ENCODE data around the gene C1QTNF3. TPM values are rescaled to one million over a fixed set of nuclear protein-coding genes. Genes with fewer than 3 reads are reported as not detected.

Gene C1QTNF3
- total RNA-seq, 4 donors from 2014 or later, result 4.8 to 32.8 (median 18.1) TPM

DNA sequence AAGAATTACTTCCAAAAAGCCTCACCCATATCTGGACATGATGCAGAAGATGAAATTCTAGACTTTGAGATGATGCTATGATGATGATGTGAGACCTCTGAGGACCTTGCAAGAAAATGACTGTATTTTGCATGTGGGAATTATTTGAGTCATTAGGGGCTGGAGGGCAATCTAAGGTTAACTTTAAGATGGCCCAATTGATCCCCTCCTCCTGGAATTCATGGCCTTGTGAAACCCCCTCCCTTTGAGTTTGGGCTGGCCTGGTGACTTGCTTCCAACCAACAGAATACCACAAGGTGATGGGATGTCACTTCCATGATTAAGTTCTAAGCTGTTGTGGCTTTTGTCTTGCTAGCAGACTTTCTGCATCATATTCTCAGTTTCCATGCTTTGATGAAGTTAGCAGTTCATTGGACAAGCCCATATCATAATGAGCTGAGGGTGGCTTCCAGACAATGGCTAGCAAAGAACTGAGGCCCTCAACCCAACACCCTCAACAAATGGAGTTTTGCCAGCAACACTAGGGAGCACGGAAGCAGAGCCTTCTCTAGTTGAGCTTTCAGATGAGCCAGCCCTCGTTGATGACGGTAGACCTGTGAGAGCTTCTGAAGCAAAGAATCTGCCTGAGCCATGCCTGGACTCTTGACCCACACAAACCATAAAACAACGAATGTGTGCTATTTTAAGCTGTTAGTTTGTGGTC lies 27.7 kb downstream of the C1QTNF3 start:
- Histone ChIP-seq H3K4me3 (no peak overlapping the region), H3K9me3 (no peaks in the 10 kb centered on the region), H3K27me3 (no peaks in the 10 kb centered on the region), H3K4me1 (peaks cover 3 to 5% (median 3%) of the 10 kb centered on the region in 4 donors), H3K27ac (replicated peaks in 1 of 4) (no peak overlapping the region), H3K36me3 (peaks cover 0 to 10% (median 2%) of the 10 kb centered on the region in 4 donors)
- intact Hi-C loops (cut with DNase I), result no loop called here
- WGBS, result 91% methylated on average over 4 of the region's 4 CpGs
- DNase-seq (ENCODE audit: extremely low spot score), result no peak
- TF ChIP-seq POLR2AphosphoS5 (IDR thresholded peaks at IDR 0.05), result no peak
- TF ChIP-seq POLR2A (IDR thresholded peaks at IDR 0.05; ENCODE audit: low read depth), result no peak
- TF ChIP-seq CTCF (IDR thresholded peaks at IDR 0.05), result no peak
- TF ChIP-seq EP300 (IDR thresholded peaks at IDR 0.05), result no peak

GRCh38 chr5:34014626-34015025 lies 28.4 kb downstream of the C1QTNF3 start:
- intact Hi-C loops (cut with DNase I), result no loop called here

GRCh38 chr5:34013547-34013946 lies 29.5 kb downstream of the C1QTNF3 start:
- DNase-seq (ENCODE audit: extremely low spot score), result no peak
- H3K4me3 ChIP-seq, result no peak overlapping the region
- peaks cover 8 to 12% (median 10%) of the 10 kb centered on the region in 4 donors for H3K4me1 ChIP-seq
- no peaks in the 10 kb centered on the region for H3K27me3 ChIP-seq
- peaks cover 0 to under 1% (median 0%) of the 10 kb centered on the region in 4 donors for H3K36me3 ChIP-seq
- no peak overlapping the region for H3K27ac ChIP-seq (replicated peaks in 1 of 4)
- no peaks in the 10 kb centered on the region for H3K9me3 ChIP-seq
- intact Hi-C loops (cut with DNase I), result no loop called here
- WGBS, result 91% methylated on average over 3 of the region's 3 CpGs
- no peak for TF ChIP-seq POLR2AphosphoS5 (IDR thresholded peaks at IDR 0.05)
- no peak for TF ChIP-seq EP300 (IDR thresholded peaks at IDR 0.05)
- no peak for TF ChIP-seq POLR2A (IDR thresholded peaks at IDR 0.05; ENCODE audit: low read depth)
- no peak for TF ChIP-seq CTCF (IDR thresholded peaks at IDR 0.05)

More at GRCh38 chr5:34014626-34015025, 28.4 kb downstream of the C1QTNF3 start:
- H3K9me3 ChIP-seq, result no peaks in the 10 kb centered on the region
- H3K27me3 ChIP-seq, result no peaks in the 10 kb centered on the region
- TF ChIP-seq POLR2AphosphoS5 (IDR thresholded peaks at IDR 0.05), result no peak
- no peak for TF ChIP-seq CTCF (IDR thresholded peaks at IDR 0.05)
- no peak for TF ChIP-seq POLR2A (IDR thresholded peaks at IDR 0.05; ENCODE audit: low read depth)
- TF ChIP-seq EP300 (IDR thresholded peaks at IDR 0.05), result no peak
- no peak for DNase-seq (ENCODE audit: extremely low spot score)
- peaks cover 0 to 10% (median 0%) of the 10 kb centered on the region in 4 donors for H3K36me3 ChIP-seq
- 97% methylated on average over 2 of the region's 2 CpGs for WGBS
- no peak overlapping the region for H3K27ac ChIP-seq (replicated peaks in 1 of 4)
- no peak overlapping the region for H3K4me3 ChIP-seq
- H3K4me1 ChIP-seq, result peaks cover 3 to 5% (median 3%) of the 10 kb centered on the region in 4 donors

- no peak for DNase-seq (ENCODE audit: extremely low spot score)
- Histone ChIP-seq H3K27ac (replicated peaks in 1 of 4) (no peak overlapping the region), H3K27me3 (no peaks in the 10 kb centered on the region), H3K4me3 (no peak overlapping the region), H3K4me1 (peaks cover 8 to 10% (median 9%) of the 10 kb centered on the region in 4 donors), H3K36me3 (no peaks in the 10 kb centered on the region), H3K9me3 (no peaks in the 10 kb centered on the region)
- intact Hi-C loops (cut with DNase I), result no loop called here
- TF ChIP-seq POLR2A (IDR thresholded peaks at IDR 0.05; ENCODE audit: low read depth), result no peak
- no peak for TF ChIP-seq POLR2AphosphoS5 (IDR thresholded peaks at IDR 0.05)
- no peak for TF ChIP-seq EP300 (IDR thresholded peaks at IDR 0.05)
- no peak for TF ChIP-seq CTCF (IDR thresholded peaks at IDR 0.05)
Measured at GRCh38 chr5:34012791-34013190, 30.2 kb downstream of the C1QTNF3 start.

Measured in esophagus muscularis mucosa (tissue), 4 donors.